Measurements from ENCODE around the gene AREL1.

Gene AREL1

DNA sequence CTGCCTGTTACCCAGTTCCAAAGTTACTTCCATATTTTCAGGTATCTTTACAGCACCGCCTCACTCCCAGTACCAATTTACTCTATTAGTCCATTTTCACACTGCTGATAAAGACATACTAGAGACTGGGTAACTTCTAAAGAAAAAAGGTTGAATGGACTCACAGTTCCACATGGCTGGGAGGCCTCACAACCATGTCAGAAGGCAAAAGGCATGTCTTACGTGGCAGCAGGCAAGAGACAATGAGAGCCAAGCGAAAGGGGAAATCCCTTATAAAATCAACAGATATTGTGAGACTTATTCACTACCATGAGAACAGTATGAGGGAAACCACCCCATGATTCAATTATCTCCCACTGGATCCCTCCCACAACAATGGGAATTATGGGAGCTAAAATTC, 9.8 kb downstream of the AREL1 start:
- TF ChIP-seq CTCF (IDR thresholded peaks at IDR 0.05; ENCODE audit: insufficient read depth, low read length) = no peak
- TF ChIP-seq REST (IDR thresholded peaks at IDR 0.05; ENCODE audit: insufficient replicate concordance, low read depth) = no peak
- no peak for TF ChIP-seq SPI1 (IDR thresholded peaks at IDR 0.05; ENCODE audit: borderline replicate concordance, low read depth)
- no peak for TF ChIP-seq POLR2AphosphoS5 (IDR thresholded peaks at IDR 0.05; ENCODE audit: low read depth)
- no peak for TF ChIP-seq GABPA (IDR thresholded peaks at IDR 0.05; ENCODE audit: low read depth)
- no peak overlapping the region for H3K27ac ChIP-seq (replicated peaks)
- no peak overlapping the region for H3K4me3 ChIP-seq (replicated peaks; ENCODE audit: insufficient read depth, low read length)
- no peaks in the 10 kb centered on the region for H3K27me3 ChIP-seq (ENCODE audit: insufficient read depth, poor library complexity, severe bottlenecking)
- DNase-seq (ENCODE audit: low read depth in 1 of 2, low spot score in 1 of 2) = no peak

DNA sequence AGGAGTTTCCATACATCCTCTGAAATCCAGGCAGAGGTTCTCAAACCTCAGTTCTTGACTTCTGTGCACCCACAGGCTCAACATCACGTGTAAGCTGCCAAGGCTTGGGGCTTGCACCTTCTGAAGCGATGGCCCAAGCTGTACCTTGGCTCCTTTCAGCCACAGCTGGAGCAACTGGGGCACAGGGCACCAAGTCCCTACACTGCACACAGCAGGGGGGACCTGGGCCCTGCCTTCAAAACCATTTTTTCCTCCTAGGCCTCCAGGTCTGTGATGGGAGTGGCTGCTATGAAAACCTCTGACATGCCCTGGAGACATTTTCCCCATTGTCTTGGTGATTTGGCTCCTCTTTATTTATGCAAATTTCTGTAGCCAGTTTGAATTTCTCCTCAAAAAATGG, 10.6 kb downstream of the AREL1 start:
- Histone ChIP-seq H3K27ac (replicated peaks) (no peak overlapping the region), H3K27me3 (ENCODE audit: insufficient read depth, poor library complexity, severe bottlenecking) (no peaks in the 10 kb centered on the region)

GRCh38 chr14:74698465-74698864, 14.4 kb downstream of the AREL1 start:
- no peak for TF ChIP-seq REST (IDR thresholded peaks at IDR 0.05; ENCODE audit: insufficient replicate concordance, low read depth)
- TF ChIP-seq SPI1 (IDR thresholded peaks at IDR 0.05; ENCODE audit: borderline replicate concordance, low read depth) = peak; percentile 35; the same call in 1 of the 2 replicates
- TF ChIP-seq GABPA (IDR thresholded peaks at IDR 0.05; ENCODE audit: low read depth) = no peak
- no peak for TF ChIP-seq CTCF (IDR thresholded peaks at IDR 0.05; ENCODE audit: insufficient read depth, low read length)
- no peak for TF ChIP-seq POLR2AphosphoS5 (IDR thresholded peaks at IDR 0.05; ENCODE audit: low read depth)

More for the DNA sequence above, 10.6 kb downstream of the AREL1 start:
- TF ChIP-seq CTCF (IDR thresholded peaks at IDR 0.05; ENCODE audit: insufficient read depth, low read length) = no peak
- no peak for TF ChIP-seq POLR2AphosphoS5 (IDR thresholded peaks at IDR 0.05; ENCODE audit: low read depth)
- TF ChIP-seq REST (IDR thresholded peaks at IDR 0.05; ENCODE audit: insufficient replicate concordance, low read depth) = no peak
- TF ChIP-seq SPI1 (IDR thresholded peaks at IDR 0.05; ENCODE audit: borderline replicate concordance, low read depth) = no peak
- TF ChIP-seq GABPA (IDR thresholded peaks at IDR 0.05; ENCODE audit: low read depth) = no peak
- no peak overlapping the region for H3K4me3 ChIP-seq (replicated peaks; ENCODE audit: insufficient read depth, low read length)
- DNase-seq (ENCODE audit: low read depth in 1 of 2, low spot score in 1 of 2) = no peak

More at GRCh38 chr14:74698465-74698864, 14.4 kb downstream of the AREL1 start:
- H3K27me3 ChIP-seq (ENCODE audit: insufficient read depth, poor library complexity, severe bottlenecking) = no peaks in the 10 kb centered on the region
- no peak overlapping the region for H3K4me3 ChIP-seq (replicated peaks; ENCODE audit: insufficient read depth, low read length)
- peak in 1 of 2 experiments; percentile 49 for DNase-seq (ENCODE audit: low read depth in 1 of 2, low spot score in 1 of 2)
- H3K27ac ChIP-seq (replicated peaks) = peak overlapping the region; percentile 11; the same call in 1 of the 2 replicates
